Subcutaneous abdominal adipose tissue (tissue), 5 donors: ENCODE measurements around the gene SLC13A4.
"Not testable (repeated sequence)": the region's sequence is repeated elsewhere in the genome, so short reads cannot be mapped to it uniquely, and the experiment has no call there.

Experiments used
- H3K27ac ChIP-seq: one replicate; pipeline ENCODE4 v1.7.0; 2013; ENCODE audit warnings: low read depth, mild to moderate bottlenecking, inconsistent platforms, low read length, moderate library complexity
- H3K27me3 ChIP-seq, 5 donors: one replicate each; pipeline ENCODE4 v1.7.0; 2013; ENCODE audit warnings: low read length in 5 of 5, inconsistent platforms in 1 of 5; ENCODE audit not compliant: control insufficient read depth in 5 of 5, insufficient read depth in 4 of 5
- H3K36me3 ChIP-seq, 5 donors: one replicate each; pipeline ENCODE4 v1.7.0; 2013; ENCODE audit warnings: low read length in 5 of 5; ENCODE audit not compliant: control insufficient read depth in 5 of 5, insufficient read depth in 5 of 5
- H3K4me1 ChIP-seq, 5 donors: one replicate each; pipeline ENCODE4 v1.7.0; 2013; ENCODE audit warnings: low read length in 5 of 5, mild to moderate bottlenecking in 3 of 5, moderate library complexity in 1 of 5; ENCODE audit not compliant: control insufficient read depth in 5 of 5, insufficient read depth in 5 of 5
- H3K4me3 ChIP-seq, 5 donors: one replicate each; pipeline ENCODE4 v1.7.0; 2013; ENCODE audit warnings: low read length in 5 of 5, low read depth in 1 of 5
- H3K9ac ChIP-seq, 5 donors: one replicate each; pipeline ENCODE4 v1.7.0; 2013; ENCODE audit warnings: low read length in 5 of 5, mild to moderate bottlenecking in 4 of 5, moderate library complexity in 3 of 5
- H3K9me3 ChIP-seq, 5 donors: one replicate each; pipeline ENCODE4 v1.7.0; 2013; ENCODE audit warnings: low read length in 5 of 5; ENCODE audit not compliant: control insufficient read depth in 5 of 5
- donor health status: healthy.
- donor health status: healthy.
- donor health status: healthy.
- donor health status: healthy.
- donor health status: healthy.

SLC13A4 gene

GRCh38 chr7:135728136-135728669, at the start of gene SLC13A4:
TSS of gene SLC13A4 (minus strand) at chr7:135728186. CDS start at chr7:135727496, 690 bp downstream.
- Histone ChIP-seq H3K9ac (no peak within 1 kb of the TSS), H3K36me3 (no peaks in the 10 kb centered on the region), H3K27ac (no peak within 1 kb of the TSS), H3K27me3 (no peaks in the 10 kb centered on the region), H3K9me3 (no peaks in the 10 kb centered on the region), H3K4me1 (no peaks in the 10 kb centered on the region), H3K4me3 (no peak within 1 kb of the TSS)

GRCh38 chr7:135775915-135776314, 47.9 kb upstream of the SLC13A4 start:
- not testable (repeated sequence) for H3K9ac ChIP-seq, H3K9me3 ChIP-seq, H3K4me3 ChIP-seq, H3K27ac ChIP-seq, H3K27me3 ChIP-seq, H3K36me3 ChIP-seq
- H3K4me1 ChIP-seq = peaks cover 0 to 12% (median 0%) of the 10 kb centered on the region in 5 donors

- Histone ChIP-seq H3K27me3 (no peaks in the 10 kb centered on the region), H3K9me3 (peaks cover 0 to 6% (median 0%) of the 10 kb centered on the region in 5 donors), H3K36me3 (no peaks in the 10 kb centered on the region), H3K4me1 (peaks cover 0 to 12% (median 0%) of the 10 kb centered on the region in 5 donors), H3K9ac (no peak overlapping the region), H3K27ac (no peak overlapping the region), H3K4me3 (no peak overlapping the region)
Measured at GRCh38 chr7:135775230-135775629, 47.2 kb upstream of the SLC13A4 start.

GRCh38 chr7:135774284-135774683, 46.3 kb upstream of the SLC13A4 start:
- Histone ChIP-seq H3K27ac (no peak overlapping the region), H3K36me3 (no peaks in the 10 kb centered on the region), H3K4me1 (peaks cover 0 to 12% (median 0%) of the 10 kb centered on the region in 5 donors)

GRCh38 chr7:135773464-135773863, 45.5 kb upstream of the SLC13A4 start:
- Histone ChIP-seq H3K4me3 (no peak overlapping the region), H3K27ac (no peak overlapping the region), H3K27me3 (no peaks in the 10 kb centered on the region), H3K9me3 (peaks cover 0 to 6% (median 0%) of the 10 kb centered on the region in 5 donors), H3K4me1 (peaks cover 0 to 14% (median 2%) of the 10 kb centered on the region in 5 donors), H3K36me3 (no peaks in the 10 kb centered on the region), H3K9ac (no peak overlapping the region)

More at GRCh38 chr7:135774284-135774683, 46.3 kb upstream of the SLC13A4 start:
- H3K27me3 ChIP-seq = no peaks in the 10 kb centered on the region
- no peak overlapping the region for H3K9ac ChIP-seq
- H3K4me3 ChIP-seq = no peak overlapping the region
- peaks cover 0 to 6% (median 0%) of the 10 kb centered on the region in 5 donors for H3K9me3 ChIP-seq

GRCh38 chr7:135772639-135773222, 44.7 kb upstream of the SLC13A4 start:
- no peak overlapping the region for H3K27ac ChIP-seq

GRCh38 chr7:135771961-135772638, 44.1 kb upstream of the SLC13A4 start:
- Histone ChIP-seq H3K27me3 (no peaks in the 10 kb centered on the region), H3K4me3 (no peak overlapping the region), H3K4me1 (peaks cover 0 to 14% (median 3%) of the 10 kb centered on the region in 5 donors), H3K36me3 (no peaks in the 10 kb centered on the region), H3K9ac (no peak overlapping the region), H3K9me3 (no peaks in the 10 kb centered on the region), H3K27ac (no peak overlapping the region)

More at GRCh38 chr7:135772639-135773222, 44.7 kb upstream of the SLC13A4 start:
- Histone ChIP-seq H3K9me3 (no peaks in the 10 kb centered on the region), H3K27me3 (no peaks in the 10 kb centered on the region), H3K9ac (no peak overlapping the region), H3K4me1 (peaks cover 0 to 14% (median 3%) of the 10 kb centered on the region in 5 donors), H3K36me3 (no peaks in the 10 kb centered on the region), H3K4me3 (no peak overlapping the region)

GRCh38 chr7:135771051-135771450, 43.1 kb upstream of the SLC13A4 start:
- H3K27me3 ChIP-seq = no peaks in the 10 kb centered on the region
- H3K9me3 ChIP-seq = no peaks in the 10 kb centered on the region
- H3K36me3 ChIP-seq = no peaks in the 10 kb centered on the region
- H3K4me3 ChIP-seq = no peak overlapping the region
- no peak overlapping the region for H3K27ac ChIP-seq
- peaks cover 0 to 14% (median 3%) of the 10 kb centered on the region in 5 donors for H3K4me1 ChIP-seq
- no peak overlapping the region for H3K9ac ChIP-seq

GRCh38 chr7:135770139-135770710, 42.2 kb upstream of the SLC13A4 start:
- no peaks in the 10 kb centered on the region for H3K36me3 ChIP-seq
- H3K27ac ChIP-seq = no peak overlapping the region
- H3K4me1 ChIP-seq = peaks cover 0 to 14% (median 3%) of the 10 kb centered on the region in 5 donors
- no peak overlapping the region for H3K9ac ChIP-seq
- no peak overlapping the region for H3K4me3 ChIP-seq
- H3K27me3 ChIP-seq = no peaks in the 10 kb centered on the region
- H3K9me3 ChIP-seq = no peaks in the 10 kb centered on the region
